Esophagus (tissue), 2 donors: ENCODE results near the gene NPW. TPM values are rescaled to one million over a fixed set of nuclear protein-coding genes. Genes with fewer than 3 reads are reported as not detected.

Source experiments
- H3K27ac ChIP-seq, 2 donors: one replicate each; pipeline ENCODE4 v1.5.1; 2013; ENCODE audit warnings: low read depth in 2 of 2, mild to moderate bottlenecking in 2 of 2, inconsistent platforms in 1 of 2, low read length in 1 of 2, moderate library complexity in 1 of 2
- H3K27me3 ChIP-seq, 2 donors: one replicate each; pipeline ENCODE4 v1.6.1; 2013; ENCODE audit warnings: low read length in 2 of 2, control low read depth in 1 of 2, mild to moderate bottlenecking in 1 of 2; ENCODE audit not compliant: insufficient read depth in 2 of 2, control insufficient read depth in 1 of 2
- H3K36me3 ChIP-seq, 2 donors: one replicate each; pipeline ENCODE4 v1.6.1; 2013; ENCODE audit warnings: low read length in 1 of 2; ENCODE audit not compliant: control insufficient read depth in 2 of 2, insufficient read depth in 2 of 2
- H3K4me1 ChIP-seq, 2 donors: one replicate each; pipeline ENCODE4 v1.6.1; 2013; ENCODE audit warnings: low read length in 1 of 2; ENCODE audit not compliant: control insufficient read depth in 2 of 2, insufficient read depth in 2 of 2
- H3K4me3 ChIP-seq, 2 donors: one replicate each; pipeline ENCODE4 v1.5.1; 2013; ENCODE audit warnings: low read length in 2 of 2, mild to moderate bottlenecking in 2 of 2, low read depth in 1 of 2, moderate library complexity in 1 of 2
- H3K9me3 ChIP-seq, 2 donors: one replicate each; pipeline ENCODE4 v1.6.1; 2013; ENCODE audit warnings: mild to moderate bottlenecking in 2 of 2, low read depth in 1 of 2, low read length in 1 of 2, moderate library complexity in 1 of 2; ENCODE audit not compliant: control insufficient read depth in 2 of 2, insufficient read depth in 1 of 2
- WGBS, 2 donors: extraction: QIAGEN DNeasy Blood & Tissue Kit; methylation state at CpG; one replicate each; pipeline ENCODE4 v1.1.7; 2013; 5-methylcytosine and 5-hydroxymethylcytosine counted together
- polyA plus RNA-seq, 2 donors: library from polyadenylated mRNA; stranded (reverse); fragments of 200-250 nt; gene quantifications; one replicate each; pipeline ENCODE4 v1.2.3, GENCODE V29; 2013
- donor health status: healthy with polysubstance abuse.
- donor health status: Bipolar disorder and iron deficiency.

NPW gene
- polyA plus RNA-seq, 2 donors = 0.22 to 0.53 TPM

DNA sequence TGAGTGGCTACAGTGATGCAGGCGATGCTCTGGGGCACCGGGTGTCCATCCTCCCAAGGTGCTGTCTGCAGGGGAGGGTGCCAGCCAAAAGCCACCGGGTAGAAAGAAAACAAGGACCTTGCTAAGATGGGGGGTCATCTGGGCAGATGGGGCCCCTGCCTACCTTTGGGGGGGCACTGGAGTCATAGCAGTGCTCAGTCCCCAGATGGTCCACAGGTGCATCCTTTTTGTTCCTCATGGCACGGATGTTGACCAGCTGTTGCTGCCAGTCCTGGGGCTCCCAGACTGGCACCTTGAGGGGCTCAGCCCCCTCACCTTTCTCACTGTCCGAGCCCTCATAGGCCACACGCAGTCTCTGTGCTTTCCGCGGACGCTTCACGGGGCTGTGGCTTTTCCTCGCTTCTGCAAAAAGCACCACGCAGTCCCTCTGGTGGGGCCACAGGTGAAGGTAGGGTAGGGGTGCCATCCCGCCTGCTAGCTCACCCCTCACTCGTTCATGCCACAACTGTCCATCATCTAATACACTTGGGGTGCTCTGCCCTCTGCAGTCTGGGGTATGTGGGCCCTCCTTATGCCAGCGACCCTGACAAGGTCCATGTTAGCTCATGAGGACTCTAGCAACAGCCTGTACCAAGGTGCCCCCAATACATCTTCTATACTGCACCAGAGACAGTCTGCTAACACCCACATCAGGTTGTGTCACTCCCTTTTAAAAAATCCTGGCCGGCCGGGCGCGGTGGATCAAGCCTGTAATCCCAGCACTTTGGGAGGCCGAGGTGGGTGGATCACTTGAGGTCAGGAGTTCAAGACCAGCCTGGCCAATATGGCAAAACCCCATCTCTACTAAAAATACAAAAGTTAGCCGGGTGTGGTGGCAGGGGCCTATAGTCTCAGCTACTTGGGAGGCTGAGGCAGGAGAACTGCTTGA lies 26.6 kb downstream of the NPW start:
- WGBS, 2 donors = 86 to 88% methylated on average over 21 of the region's 21 CpGs
- Histone ChIP-seq H3K27ac (peak overlapping the region; percentile 10 to 74), H3K4me1 (peaks cover 0 to 30% of the 10 kb centered on the region in 2 donors), H3K36me3 (peaks cover 0 to 2% of the 10 kb centered on the region in 2 donors), H3K9me3 (no peaks in the 10 kb centered on the region), H3K27me3 (no peaks in the 10 kb centered on the region), H3K4me3 (no peak overlapping the region)

DNA sequence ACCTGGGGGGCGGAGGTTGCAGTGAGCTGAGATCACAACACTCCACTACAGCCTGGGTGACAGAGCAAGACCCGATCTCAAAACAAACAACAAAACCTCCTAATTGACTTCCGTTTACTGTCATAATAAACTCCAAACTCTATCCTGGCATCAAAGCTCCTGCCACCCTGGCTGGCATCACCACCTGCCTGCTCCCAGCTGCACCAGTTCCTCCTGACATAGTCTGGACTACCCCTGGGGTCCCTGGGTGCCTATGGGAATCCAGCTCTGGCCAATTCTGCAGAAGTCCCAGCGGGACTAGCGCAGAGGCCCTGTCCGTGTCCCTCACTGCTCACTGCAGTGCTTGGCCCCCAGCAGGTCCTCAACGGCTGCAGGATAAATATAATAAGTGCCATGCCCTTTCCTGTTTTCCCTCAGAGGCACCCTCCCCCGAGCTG lies 27.3 kb downstream of the NPW start:
- Histone ChIP-seq H3K27ac (peak overlapping the region; percentile 50 to 74), H3K9me3 (no peaks in the 10 kb centered on the region), H3K27me3 (no peaks in the 10 kb centered on the region), H3K4me1 (peaks cover 0 to 28% of the 10 kb centered on the region in 2 donors), H3K36me3 (peaks cover 0 to 5% of the 10 kb centered on the region in 2 donors), H3K4me3 (peak overlapping the region; percentile 73 to 98)
- 17 to 21% methylated on average over 8 of the region's 8 CpGs for WGBS, 2 donors

DNA sequence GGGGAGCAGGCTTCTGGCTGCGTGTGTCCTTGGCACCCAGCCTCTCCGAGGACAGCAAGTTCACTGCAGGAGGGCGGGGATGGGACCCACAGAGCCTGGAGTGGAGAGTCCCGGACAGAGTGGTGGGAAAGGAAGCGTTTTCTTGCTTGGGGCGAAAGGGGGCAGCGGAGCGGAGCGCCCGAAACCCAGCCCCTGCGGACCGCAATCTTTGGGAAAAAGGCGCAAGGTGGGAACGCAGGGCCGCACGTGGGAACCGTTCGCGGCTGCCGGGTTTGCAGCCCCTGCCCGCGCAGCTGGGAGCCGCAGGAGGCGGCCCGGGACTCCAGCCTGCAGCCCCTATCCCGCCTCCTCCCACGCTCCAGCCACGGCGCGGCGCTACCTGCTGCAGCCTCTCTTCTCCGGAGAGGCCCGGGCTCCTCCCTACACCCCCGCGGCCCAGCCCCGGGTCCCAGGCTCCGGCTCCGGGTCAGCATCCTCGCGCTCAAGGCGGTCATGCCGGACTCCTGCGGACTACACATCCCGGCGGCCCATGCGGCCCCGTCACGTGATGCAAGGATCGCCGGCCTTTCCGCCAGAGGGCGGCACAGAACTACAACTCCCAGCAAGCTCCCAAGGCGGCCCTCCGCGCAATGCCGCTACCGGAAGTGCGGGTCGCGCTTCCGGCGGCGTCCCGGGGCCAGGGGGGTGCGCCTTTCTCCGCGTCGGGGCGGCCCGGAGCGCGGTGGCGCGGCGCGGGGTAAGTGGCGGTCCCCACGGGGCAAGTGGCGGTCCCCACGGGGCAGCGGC lies 27.9 kb downstream of the NPW start, which contains the start of the genes NTHL1 and TSC2:
NTHL1 (minus strand) TSS at position 505 of the 786 bp plus-strand sequence; CDS start at position 494, 11 bp downstream.
TSC2 (plus strand) TSS at position 656 of the 786 bp plus-strand sequence. CDS start 631 bp downstream, outside the sequence.
- no peaks in the 10 kb centered on the region for H3K27me3 ChIP-seq
- peak within 1 kb of the TSS; percentile 70 to 74 for H3K27ac ChIP-seq
- peak within 1 kb of the TSS; percentile 73 to 98 for H3K4me3 ChIP-seq
- H3K9me3 ChIP-seq = no peaks in the 10 kb centered on the region
- H3K36me3 ChIP-seq = peaks cover 0 to 11% of the 10 kb centered on the region in 2 donors
- 0 to 1% methylated on average over 67 to 81 of the region's 81 CpGs for WGBS, 2 donors
- H3K4me1 ChIP-seq = peaks cover 0 to 23% of the 10 kb centered on the region in 2 donors

DNA sequence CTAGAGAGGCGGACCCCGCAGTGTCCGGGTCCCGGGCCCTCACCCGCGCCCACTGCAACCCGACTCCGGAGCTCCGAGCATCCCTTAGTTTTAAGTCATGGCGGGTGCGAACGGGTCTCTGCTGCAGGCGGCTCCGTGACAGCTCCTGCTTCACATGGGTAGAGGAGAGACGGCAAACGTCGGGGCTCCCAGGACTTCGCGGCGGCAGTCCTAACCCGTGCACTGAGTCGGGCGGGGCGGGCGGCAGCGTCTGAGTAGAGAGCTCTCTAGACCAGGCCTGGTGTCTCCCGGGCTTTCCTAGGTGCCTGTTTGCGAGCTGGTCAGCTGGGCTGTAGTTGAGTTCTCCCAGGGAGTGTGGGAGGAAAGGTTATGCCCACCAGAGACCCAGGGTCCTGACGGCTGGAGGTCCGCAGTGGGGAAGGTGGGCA lies 28.5 kb downstream of the NPW start:
- 1% methylated on average over 26 to 30 of the region's 30 CpGs for WGBS, 2 donors
- Histone ChIP-seq H3K4me1 (peaks cover 0 to 22% of the 10 kb centered on the region in 2 donors), H3K27me3 (no peaks in the 10 kb centered on the region), H3K4me3 (peak overlapping the region; percentile 73 to 98), H3K9me3 (no peaks in the 10 kb centered on the region), H3K27ac (peak overlapping the region; percentile 67 to 70), H3K36me3 (peaks cover 0 to 17% of the 10 kb centered on the region in 2 donors)

DNA sequence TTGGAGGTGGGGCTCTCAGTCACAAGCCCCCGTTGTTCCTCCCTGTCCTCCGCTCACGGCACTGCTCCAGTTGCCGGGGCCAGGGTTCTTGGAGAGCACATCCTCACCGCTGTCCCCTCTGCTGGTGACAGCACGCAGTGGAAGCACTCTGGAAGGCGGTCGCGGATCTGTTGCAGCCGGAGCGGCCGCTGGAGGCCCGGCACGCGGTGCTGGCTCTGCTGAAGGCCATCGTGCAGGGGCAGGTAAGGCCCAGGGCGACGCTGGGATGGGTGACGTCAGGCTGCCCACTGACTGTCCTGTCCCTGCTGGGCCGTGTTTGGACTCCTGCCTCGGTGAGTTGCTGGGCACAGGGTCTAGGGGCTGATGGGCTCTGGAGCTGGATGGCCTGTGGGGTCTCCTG lies 33.6 kb downstream of the NPW start:
- Histone ChIP-seq H3K36me3 (peaks cover 10 to 43% of the 10 kb centered on the region in 2 donors), H3K9me3 (no peaks in the 10 kb centered on the region), H3K27me3 (no peaks in the 10 kb centered on the region), H3K4me1 (peaks cover 0 to 4% of the 10 kb centered on the region in 2 donors), H3K27ac (no peak overlapping the region), H3K4me3 (no peak overlapping the region)
- 95% methylated on average over 21 of the region's 21 CpGs for WGBS, 2 donors

DNA sequence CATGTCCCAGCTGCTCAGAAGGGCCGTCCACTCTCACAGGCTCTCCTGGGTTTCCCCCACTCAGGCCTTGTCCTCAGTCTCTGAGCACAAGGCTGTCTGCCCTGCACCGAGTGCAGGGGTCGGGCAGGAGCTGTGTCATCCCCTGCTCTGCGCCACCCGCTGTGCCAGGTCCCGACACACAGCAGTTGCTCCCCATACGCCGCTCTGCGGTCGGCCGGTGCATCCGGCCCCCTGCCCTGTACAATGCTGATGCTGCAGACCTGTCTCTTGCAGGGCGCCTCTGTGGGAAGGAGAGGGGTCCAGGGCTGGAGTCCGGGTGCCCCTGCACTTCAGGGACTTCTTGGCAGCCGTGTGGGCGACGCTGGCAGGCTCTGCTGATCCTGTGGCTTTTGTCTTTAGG lies 34.3 kb downstream of the NPW start:
- peaks cover 10 to 45% of the 10 kb centered on the region in 2 donors for H3K36me3 ChIP-seq
- H3K27ac ChIP-seq = no peak overlapping the region
- H3K4me3 ChIP-seq = no peak overlapping the region
- H3K9me3 ChIP-seq = no peaks in the 10 kb centered on the region
- no peaks in the 10 kb centered on the region for H3K4me1 ChIP-seq
- no peaks in the 10 kb centered on the region for H3K27me3 ChIP-seq
- WGBS, 2 donors = 94 to 96% methylated on average over 17 of the region's 17 CpGs

DNA sequence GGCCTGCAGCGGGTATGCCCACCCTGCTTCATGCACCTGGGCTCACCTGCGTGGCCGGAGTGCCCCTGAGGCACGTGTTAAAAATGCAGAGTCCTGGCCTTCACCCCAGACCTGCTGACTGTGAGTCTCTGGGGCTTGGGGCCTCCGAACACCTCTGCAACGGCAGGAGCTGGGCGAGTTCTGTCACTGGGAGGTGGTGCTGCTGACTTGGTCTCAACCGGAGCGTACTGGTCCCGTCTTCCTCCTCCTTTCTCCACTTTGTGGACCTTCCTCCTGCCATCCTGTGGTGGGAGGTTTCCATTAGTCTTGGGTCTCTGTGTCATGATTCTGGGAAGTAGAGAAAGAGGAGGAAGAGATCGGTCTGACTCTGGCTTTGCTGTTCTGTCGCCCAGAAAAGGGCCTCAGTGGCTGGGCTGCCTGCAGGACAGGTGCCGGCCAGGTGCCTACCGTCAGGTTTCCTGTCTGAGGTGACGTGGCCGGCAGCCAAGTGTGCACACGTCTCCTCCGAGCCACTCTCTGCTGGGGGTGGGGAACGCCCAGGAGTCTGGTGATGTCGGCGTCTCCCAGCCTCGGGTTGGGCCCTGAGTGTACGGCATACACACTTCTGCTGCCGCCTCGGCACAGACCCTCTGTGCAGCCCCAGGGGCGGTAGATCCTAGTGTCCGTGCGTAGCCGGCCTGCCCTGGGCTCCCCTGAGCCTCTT lies 35.1 kb downstream of the NPW start:
- no peaks in the 10 kb centered on the region for H3K4me1 ChIP-seq
- no peaks in the 10 kb centered on the region for H3K27me3 ChIP-seq
- no peak overlapping the region for H3K4me3 ChIP-seq
- H3K36me3 ChIP-seq = peaks cover 10 to 45% of the 10 kb centered on the region in 2 donors
- H3K27ac ChIP-seq = no peak overlapping the region
- no peaks in the 10 kb centered on the region for H3K9me3 ChIP-seq
- 69 to 89% methylated on average over 29 of the region's 29 CpGs for WGBS, 2 donors

DNA sequence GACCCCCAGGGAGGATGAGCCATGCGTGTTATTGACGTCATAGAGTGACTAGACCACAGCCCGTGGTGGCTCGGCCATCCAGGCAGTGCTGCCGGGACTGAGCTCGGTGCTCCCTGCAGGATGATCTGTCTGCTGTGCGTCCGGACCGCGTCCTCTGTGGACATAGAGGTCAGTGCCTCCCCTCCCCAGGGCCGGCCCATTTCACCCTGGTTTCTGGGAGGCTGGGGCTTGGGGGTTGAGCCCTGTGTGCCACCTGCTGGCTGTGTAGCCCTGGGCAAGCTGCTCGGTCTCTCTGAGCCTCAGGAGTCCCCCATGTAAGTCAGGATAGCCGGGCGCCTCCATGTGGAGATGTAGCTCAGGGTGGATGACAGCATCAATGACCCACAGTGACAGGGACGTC lies 36.5 kb downstream of the NPW start:
- Histone ChIP-seq H3K36me3 (peaks cover 10 to 50% of the 10 kb centered on the region in 2 donors), H3K27ac (no peak overlapping the region), H3K27me3 (no peaks in the 10 kb centered on the region), H3K4me3 (no peak overlapping the region), H3K9me3 (no peaks in the 10 kb centered on the region), H3K4me1 (no peaks in the 10 kb centered on the region)
- 76 to 82% methylated on average over 15 of the region's 15 CpGs for WGBS, 2 donors
